Liver (tissue), 9 donors: ENCODE measurements around the gene ATG4C. TPM values are rescaled to one million over a fixed set of nuclear protein-coding genes. Genes with fewer than 3 reads are reported as not detected.

ENCODE experiments used
- DNase-seq: peaks from one replicate; pipeline ENCODE4 v3.0.0-alpha.2; 2017; ENCODE audit warnings: low spot score
- H3K27ac ChIP-seq, 2 donors: one replicate each; pipeline ENCODE4 v1.7.0; 2013; ENCODE audit warnings: inconsistent platforms in 2 of 2, low read length in 2 of 2, control low read depth in 1 of 2, low read depth in 1 of 2, mild to moderate bottlenecking in 1 of 2
- H3K27me3 ChIP-seq, 4 donors: one replicate each; pipeline versions ENCODE4 v1.6.1 to v1.7.0; 2013; ENCODE audit warnings: low read length in 3 of 4, inconsistent platforms in 1 of 4, mild to moderate bottlenecking in 1 of 4, moderate library complexity in 1 of 4; ENCODE audit not compliant: control insufficient read depth in 4 of 4, insufficient read depth in 4 of 4
- H3K36me3 ChIP-seq, 4 donors: one replicate each; pipeline versions ENCODE4 v1.6.1 to v1.7.0; 2013; ENCODE audit warnings: low read length in 3 of 4, mild to moderate bottlenecking in 3 of 4, low read depth in 1 of 4, moderate library complexity in 1 of 4; ENCODE audit not compliant: control insufficient read depth in 4 of 4, insufficient read depth in 3 of 4
- H3K4me1 ChIP-seq, 4 donors: one replicate each; pipeline versions ENCODE4 v1.6.1 to v1.7.0; 2013; ENCODE audit warnings: low read length in 3 of 4, mild to moderate bottlenecking in 3 of 4, moderate library complexity in 1 of 4; ENCODE audit not compliant: control insufficient read depth in 4 of 4, insufficient read depth in 4 of 4
- H3K4me3 ChIP-seq, 3 donors: one replicate each; pipeline versions ENCODE4 v1.6.1 to v1.7.0; 2013; ENCODE audit warnings: low read length in 3 of 3, control low read depth in 1 of 3, low read depth in 1 of 3, mild to moderate bottlenecking in 1 of 3
- H3K9ac ChIP-seq, 2 donors: one replicate each; pipeline ENCODE4 v1.7.0; 2013; ENCODE audit warnings: low read length in 2 of 2, mild to moderate bottlenecking in 2 of 2, moderate library complexity in 2 of 2, control low read depth in 1 of 2, low read depth in 1 of 2
- H3K9me3 ChIP-seq, 4 donors: one replicate each; pipeline versions ENCODE4 v1.6.1 to v1.7.0; 2013; ENCODE audit warnings: low read length in 3 of 4; ENCODE audit not compliant: control insufficient read depth in 4 of 4
- EGR1 ChIP-seq, 2 donors: IDR thresholded peaks; 2 replicates each; pipeline ENCODE4 v1.6.1; 2016 to 2018; ENCODE audit warnings: antibody characterized with exemption in 2 of 2, low read depth in 2 of 2
- FOXA1 ChIP-seq: IDR thresholded peaks from 2 replicates; pipeline ENCODE4 v1.6.1; 2016; ENCODE audit warnings: antibody characterized with exemption
- FOXA2 ChIP-seq: IDR thresholded peaks from 2 replicates; pipeline ENCODE4 v1.6.1; 2016; ENCODE audit warnings: antibody characterized with exemption
- GABPA ChIP-seq, 2 donors: IDR thresholded peaks in 1 of 2; conservative IDR thresholded peaks in 1 of 2; 2 replicates each; pipeline ENCODE4 v1.6.1; 2016; ENCODE audit warnings: antibody characterized with exemption in 2 of 2, mild to moderate bottlenecking in 1 of 2, moderate library complexity in 1 of 2
- HNF4A ChIP-seq, 2 donors: conservative IDR thresholded peaks; 2 replicates each; pipeline ENCODE4 v1.6.1; 2016; ENCODE audit warnings: antibody characterized with exemption in 2 of 2, mild to moderate bottlenecking in 2 of 2
- HNF4G ChIP-seq: IDR thresholded peaks from 2 replicates; pipeline ENCODE4 v1.6.1; 2016; ENCODE audit warnings: antibody characterized with exemption
- JUND ChIP-seq, 2 donors: IDR thresholded peaks; 2 replicates each; pipeline ENCODE4 v1.6.1; 2016; ENCODE audit warnings: antibody characterized with exemption in 2 of 2
- NR2F2 ChIP-seq: IDR thresholded peaks from 2 replicates; pipeline ENCODE4 v1.6.1; 2016; ENCODE audit warnings: antibody characterized with exemption
- RAD21 ChIP-seq, 2 donors: IDR thresholded peaks; 2 replicates each; pipeline ENCODE4 v1.6.1; 2016; ENCODE audit warnings: antibody characterized with exemption in 2 of 2, mild to moderate bottlenecking in 2 of 2
- RXRA ChIP-seq, 2 donors: IDR thresholded peaks; 2 replicates each; pipeline ENCODE4 v1.6.1; 2017 to 2018; ENCODE audit warnings: antibody characterized with exemption in 2 of 2, mild to moderate bottlenecking in 1 of 2
- SP1 ChIP-seq: IDR thresholded peaks from 2 replicates; pipeline ENCODE4 v1.6.1; 2018; ENCODE audit warnings: antibody characterized with exemption, mild to moderate bottlenecking
- YY1 ChIP-seq: IDR thresholded peaks from 2 replicates; pipeline ENCODE4 v1.6.1; 2016; ENCODE audit warnings: antibody characterized with exemption, mild to moderate bottlenecking
- WGBS: extraction: QIAGEN DNeasy Blood & Tissue Kit; methylation state at CpG from one replicate; pipeline ENCODE4 v1.1.7; 2013; 5-methylcytosine and 5-hydroxymethylcytosine counted together
- polyA plus RNA-seq, 2 donors: library from polyadenylated mRNA; stranded (reverse) in 1 of 2; unstranded in 1 of 2; fragments of 200-250 nt in 1 of 2; fragments of >200 nt in 1 of 2; fragmentation: Nextera tagmentation in 1 of 2; extraction: Ambion mirVana in 1 of 2; gene quantifications; one replicate each; pipeline versions ENCODE4 v1.2.1 to v1.2.3, GENCODE V29; 2013 to 2015
- total RNA-seq, 2 donors: library from RNA; depleted of rRNA; stranded (reverse); fragments of >200 nt; gene quantifications; one replicate each; pipeline ENCODE4 v1.2.3, GENCODE V29; 2014
- TF ChIP-seq, protein P1 (sequence below): fragments of 150-350 bp; IDR thresholded peaks from 2 replicates; pipeline ENCODE4 v1.5.1; 2017; ENCODE audit warnings: improper control_type of control experiment, low read depth, low read length; ENCODE audit not compliant: missing input control
- TF ChIP-seq, protein P2 (sequence below): IDR thresholded peaks from 2 replicates; pipeline ENCODE4 v1.6.1; 2016; ENCODE audit warnings: antibody characterized with exemption
- TF ChIP-seq, protein P3 (sequence below): IDR thresholded peaks from 2 replicates; pipeline ENCODE4 v1.6.1; 2016; ENCODE audit warnings: antibody characterized with exemption, mild to moderate bottlenecking
- TF ChIP-seq, protein P4 (sequence below): IDR thresholded peaks from 2 replicates; pipeline ENCODE4 v1.6.1; 2016; ENCODE audit warnings: antibody characterized with exemption
- TF ChIP-seq, protein P5 (sequence below): IDR thresholded peaks from 2 replicates; pipeline ENCODE4 v1.6.1; 2016; ENCODE audit warnings: antibody characterized with exemption
- donor health status: healthy.
- donor health status: healthy.
- donor health status: healthy.
- donor health status: healthy.
- donor health status: healthy.

Gene ATG4C
- total and polyA plus RNA-seq, 4 donors: 3.8 to 8.4 (median 5.2) TPM

DNA sequence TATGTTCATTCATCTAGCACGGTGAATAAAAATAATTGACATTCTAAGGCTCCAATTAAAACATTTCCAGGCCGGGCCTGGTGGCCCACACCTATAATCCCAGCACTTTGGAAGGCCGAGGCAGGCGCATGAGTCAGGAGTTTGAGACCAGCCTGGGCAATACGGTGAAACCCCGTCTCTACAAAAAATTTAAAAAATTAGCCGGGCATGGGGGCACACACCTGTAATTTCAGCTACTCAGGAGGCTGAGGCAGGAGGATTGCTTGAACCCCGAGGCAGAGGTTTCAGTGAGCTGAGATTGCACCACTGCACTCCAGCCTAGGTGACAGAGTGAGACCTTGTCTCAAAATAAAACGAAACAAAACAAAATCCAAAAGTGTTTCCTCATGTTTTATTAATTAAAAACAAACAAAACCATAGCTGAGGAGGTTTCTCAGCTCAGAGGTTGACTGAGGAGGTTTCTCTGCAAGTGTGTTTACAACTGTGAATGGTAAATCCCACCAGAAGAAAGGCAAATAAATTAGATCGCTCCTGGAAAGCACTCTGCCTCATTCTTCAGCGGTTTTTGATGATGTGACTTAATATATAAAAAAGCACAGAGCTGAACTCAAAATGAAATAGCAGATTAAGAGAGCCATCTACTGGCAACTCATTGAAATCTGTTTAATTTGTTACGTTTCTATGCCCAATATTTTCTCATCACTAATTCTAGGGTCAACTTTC is 37.7 kb upstream of the ATG4C start:
- Histone ChIP-seq H3K4me1 (peaks cover 0 to 10% (median 3%) of the 10 kb centered on the region in 4 donors), H3K9ac (peak overlapping the region; percentile 16 to 37), H3K4me3 (peak overlapping the region in 1 of 3 donors; percentile 7), H3K9me3 (no peaks in the 10 kb centered on the region), H3K27ac (no peak overlapping the region), H3K27me3 (no peaks in the 10 kb centered on the region), H3K36me3 (no peaks in the 10 kb centered on the region)
- 60% methylated on average over 12 of the region's 12 CpGs for WGBS
- DNase-seq: no peak
- TF ChIP-seq RXRA (IDR thresholded peaks at IDR 0.05) (peak in 1 of 2 donors; percentile 28), YY1 (no peak), GABPA (IDR thresholded peaks at IDR 0.05 in 1 of 2, conservative IDR thresholded peaks at IDR 0.05 in 1 of 2) (no peak), RAD21 (IDR thresholded peaks at IDR 0.05) (peak; percentile 95 to 97), HNF4A (conservative IDR thresholded peaks at IDR 0.05) (peak in 1 of 2 donors; percentile 30)
- TF ChIP-seq, protein P1, sequence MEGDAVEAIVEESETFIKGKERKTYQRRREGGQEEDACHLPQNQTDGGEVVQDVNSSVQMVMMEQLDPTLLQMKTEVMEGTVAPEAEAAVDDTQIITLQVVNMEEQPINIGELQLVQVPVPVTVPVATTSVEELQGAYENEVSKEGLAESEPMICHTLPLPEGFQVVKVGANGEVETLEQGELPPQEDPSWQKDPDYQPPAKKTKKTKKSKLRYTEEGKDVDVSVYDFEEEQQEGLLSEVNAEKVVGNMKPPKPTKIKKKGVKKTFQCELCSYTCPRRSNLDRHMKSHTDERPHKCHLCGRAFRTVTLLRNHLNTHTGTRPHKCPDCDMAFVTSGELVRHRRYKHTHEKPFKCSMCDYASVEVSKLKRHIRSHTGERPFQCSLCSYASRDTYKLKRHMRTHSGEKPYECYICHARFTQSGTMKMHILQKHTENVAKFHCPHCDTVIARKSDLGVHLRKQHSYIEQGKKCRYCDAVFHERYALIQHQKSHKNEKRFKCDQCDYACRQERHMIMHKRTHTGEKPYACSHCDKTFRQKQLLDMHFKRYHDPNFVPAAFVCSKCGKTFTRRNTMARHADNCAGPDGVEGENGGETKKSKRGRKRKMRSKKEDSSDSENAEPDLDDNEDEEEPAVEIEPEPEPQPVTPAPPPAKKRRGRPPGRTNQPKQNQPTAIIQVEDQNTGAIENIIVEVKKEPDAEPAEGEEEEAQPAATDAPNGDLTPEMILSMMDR: peak; percentile 60

DNA sequence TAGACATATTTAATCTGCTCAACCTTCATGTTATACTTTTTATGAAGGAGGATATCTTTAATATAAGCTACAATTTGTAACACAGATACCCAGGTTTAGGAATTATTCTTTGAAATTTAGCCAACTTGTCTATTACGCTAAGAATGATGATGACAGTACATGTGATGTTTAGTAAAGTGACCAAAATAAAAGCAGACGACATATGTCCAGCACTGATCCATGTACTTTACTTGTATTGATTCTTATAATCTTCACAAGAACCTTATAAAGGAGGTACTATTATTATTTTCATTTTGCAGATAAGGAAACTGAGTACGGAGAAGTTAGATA is 37.2 kb upstream of the ATG4C start:
- TF ChIP-seq FOXA2: no peak
- no peak for TF ChIP-seq EGR1 (IDR thresholded peaks at IDR 0.05; ENCODE audit: low read depth in 2 of 2)
- TF ChIP-seq, protein P2, sequence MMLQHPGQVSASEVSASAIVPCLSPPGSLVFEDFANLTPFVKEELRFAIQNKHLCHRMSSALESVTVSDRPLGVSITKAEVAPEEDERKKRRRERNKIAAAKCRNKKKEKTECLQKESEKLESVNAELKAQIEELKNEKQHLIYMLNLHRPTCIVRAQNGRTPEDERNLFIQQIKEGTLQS: no peak
- TF ChIP-seq, protein P3, sequence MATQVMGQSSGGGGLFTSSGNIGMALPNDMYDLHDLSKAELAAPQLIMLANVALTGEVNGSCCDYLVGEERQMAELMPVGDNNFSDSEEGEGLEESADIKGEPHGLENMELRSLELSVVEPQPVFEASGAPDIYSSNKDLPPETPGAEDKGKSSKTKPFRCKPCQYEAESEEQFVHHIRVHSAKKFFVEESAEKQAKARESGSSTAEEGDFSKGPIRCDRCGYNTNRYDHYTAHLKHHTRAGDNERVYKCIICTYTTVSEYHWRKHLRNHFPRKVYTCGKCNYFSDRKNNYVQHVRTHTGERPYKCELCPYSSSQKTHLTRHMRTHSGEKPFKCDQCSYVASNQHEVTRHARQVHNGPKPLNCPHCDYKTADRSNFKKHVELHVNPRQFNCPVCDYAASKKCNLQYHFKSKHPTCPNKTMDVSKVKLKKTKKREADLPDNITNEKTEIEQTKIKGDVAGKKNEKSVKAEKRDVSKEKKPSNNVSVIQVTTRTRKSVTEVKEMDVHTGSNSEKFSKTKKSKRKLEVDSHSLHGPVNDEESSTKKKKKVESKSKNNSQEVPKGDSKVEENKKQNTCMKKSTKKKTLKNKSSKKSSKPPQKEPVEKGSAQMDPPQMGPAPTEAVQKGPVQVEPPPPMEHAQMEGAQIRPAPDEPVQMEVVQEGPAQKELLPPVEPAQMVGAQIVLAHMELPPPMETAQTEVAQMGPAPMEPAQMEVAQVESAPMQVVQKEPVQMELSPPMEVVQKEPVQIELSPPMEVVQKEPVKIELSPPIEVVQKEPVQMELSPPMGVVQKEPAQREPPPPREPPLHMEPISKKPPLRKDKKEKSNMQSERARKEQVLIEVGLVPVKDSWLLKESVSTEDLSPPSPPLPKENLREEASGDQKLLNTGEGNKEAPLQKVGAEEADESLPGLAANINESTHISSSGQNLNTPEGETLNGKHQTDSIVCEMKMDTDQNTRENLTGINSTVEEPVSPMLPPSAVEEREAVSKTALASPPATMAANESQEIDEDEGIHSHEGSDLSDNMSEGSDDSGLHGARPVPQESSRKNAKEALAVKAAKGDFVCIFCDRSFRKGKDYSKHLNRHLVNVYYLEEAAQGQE: no peak
- TF ChIP-seq SP1: no peak
- TF ChIP-seq, protein P4, sequence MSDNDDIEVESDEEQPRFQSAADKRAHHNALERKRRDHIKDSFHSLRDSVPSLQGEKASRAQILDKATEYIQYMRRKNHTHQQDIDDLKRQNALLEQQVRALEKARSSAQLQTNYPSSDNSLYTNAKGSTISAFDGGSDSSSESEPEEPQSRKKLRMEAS: no peak
- no peak for TF ChIP-seq GABPA (IDR thresholded peaks at IDR 0.05 in 1 of 2, conservative IDR thresholded peaks at IDR 0.05 in 1 of 2)
- TF ChIP-seq YY1: no peak
- TF ChIP-seq, protein P1: no peak
- TF ChIP-seq FOXA1: no peak
- TF ChIP-seq RAD21 (IDR thresholded peaks at IDR 0.05): no peak
- TF ChIP-seq HNF4A (conservative IDR thresholded peaks at IDR 0.05): no peak
- TF ChIP-seq JUND (IDR thresholded peaks at IDR 0.05): no peak
- no peak for TF ChIP-seq RXRA (IDR thresholded peaks at IDR 0.05)
- TF ChIP-seq NR2F2: no peak
- TF ChIP-seq, protein P5, sequence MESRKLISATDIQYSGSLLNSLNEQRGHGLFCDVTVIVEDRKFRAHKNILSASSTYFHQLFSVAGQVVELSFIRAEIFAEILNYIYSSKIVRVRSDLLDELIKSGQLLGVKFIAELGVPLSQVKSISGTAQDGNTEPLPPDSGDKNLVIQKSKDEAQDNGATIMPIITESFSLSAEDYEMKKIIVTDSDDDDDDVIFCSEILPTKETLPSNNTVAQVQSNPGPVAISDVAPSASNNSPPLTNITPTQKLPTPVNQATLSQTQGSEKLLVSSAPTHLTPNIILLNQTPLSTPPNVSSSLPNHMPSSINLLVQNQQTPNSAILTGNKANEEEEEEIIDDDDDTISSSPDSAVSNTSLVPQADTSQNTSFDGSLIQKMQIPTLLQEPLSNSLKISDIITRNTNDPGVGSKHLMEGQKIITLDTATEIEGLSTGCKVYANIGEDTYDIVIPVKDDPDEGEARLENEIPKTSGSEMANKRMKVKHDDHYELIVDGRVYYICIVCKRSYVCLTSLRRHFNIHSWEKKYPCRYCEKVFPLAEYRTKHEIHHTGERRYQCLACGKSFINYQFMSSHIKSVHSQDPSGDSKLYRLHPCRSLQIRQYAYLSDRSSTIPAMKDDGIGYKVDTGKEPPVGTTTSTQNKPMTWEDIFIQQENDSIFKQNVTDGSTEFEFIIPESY: no peak
- no peak for TF ChIP-seq HNF4G
- Histone ChIP-seq H3K36me3 (no peaks in the 10 kb centered on the region), H3K27me3 (no peaks in the 10 kb centered on the region), H3K27ac (no peak overlapping the region), H3K4me3 (no peak overlapping the region), H3K9ac (no peak overlapping the region), H3K4me1 (peaks cover 0 to 11% (median 4%) of the 10 kb centered on the region in 4 donors), H3K9me3 (no peaks in the 10 kb centered on the region)
- no peak for DNase-seq
- WGBS: 58% methylated on average over 3 of the region's 3 CpGs
